Karpas-422 (cell line): ENCODE measurements around the gene FOXO6. TPM values are rescaled to one million over a fixed set of nuclear protein-coding genes. Genes with fewer than 3 reads are reported as not detected.

ENCODE experiments used
- DNase-seq: peaks from one replicate; pipeline ENCODE4 v3.0.0-alpha.2; 2015
- H2AFZ ChIP-seq: fragments of 200-600 bp; sonication (generic); 2 replicates; pipeline ENCODE4 v1.6.1; 2014; ENCODE audit warnings: antibody characterized with exemption, low read length, mixed read lengths
- H3K27ac ChIP-seq: fragments of 200-600 bp; sonication (generic); 2 replicates; pipeline ENCODE4 v1.5.1; 2014; ENCODE audit warnings: mild to moderate bottlenecking, low read length, moderate library complexity
- H3K27me3 ChIP-seq: fragments of 200-600 bp; sonication (generic); 2 replicates; pipeline ENCODE4 v1.6.1; 2014; ENCODE audit warnings: low read length, mixed read lengths
- H3K36me3 ChIP-seq: fragments of 200-600 bp; sonication (generic); 2 replicates; pipeline ENCODE4 v1.6.1; 2014; ENCODE audit warnings: low read length, mixed read lengths; ENCODE audit not compliant: insufficient read depth
- H3K4me1 ChIP-seq: fragments of 200-600 bp; sonication (generic); 2 replicates; pipeline ENCODE4 v1.6.1; 2014; ENCODE audit warnings: mild to moderate bottlenecking, low read length, mixed read lengths
- H3K4me2 ChIP-seq: fragments of 200-600 bp; sonication (generic); 2 replicates; pipeline ENCODE4 v1.6.1; 2014; ENCODE audit warnings: low read length, low read depth, mild to moderate bottlenecking; ENCODE audit not compliant: poor library complexity, severe bottlenecking
- H3K4me3 ChIP-seq: fragments of 200-600 bp; sonication (generic); 2 replicates; pipeline ENCODE4 v1.5.1; 2014; ENCODE audit warnings: mild to moderate bottlenecking, antibody characterized with exemption, low read length, mixed read lengths
- H3K79me2 ChIP-seq: fragments of 200-600 bp; sonication (generic); 2 replicates; pipeline ENCODE4 v1.6.1; 2014; ENCODE audit warnings: mild to moderate bottlenecking, low read length, mixed read lengths
- H3K9ac ChIP-seq: fragments of 200-600 bp; sonication (generic); 2 replicates; pipeline ENCODE4 v1.6.0; 2014; ENCODE audit warnings: low read length
- H3K9me2 ChIP-seq: fragments of 200-600 bp; sonication (generic), shearing (Covaris generic); replicated peaks from 2 replicates; pipeline ENCODE4 v1.6.0; 2014; ENCODE audit warnings: mild to moderate bottlenecking, low read length, moderate library complexity; ENCODE audit not compliant: insufficient read depth
- H3K9me3 ChIP-seq: fragments of 300-700, 200-600 bp; sonication (generic); 2 replicates; pipeline ENCODE4 v1.6.1; 2014; ENCODE audit warnings: low read length, mixed read lengths
- H4K20me1 ChIP-seq: fragments of 200-600 bp; sonication (generic); 2 replicates; pipeline ENCODE4 v1.6.1; 2014; ENCODE audit warnings: mild to moderate bottlenecking, antibody characterized with exemption, low read length, low read depth; ENCODE audit not compliant: insufficient read depth
- total RNA-seq: library from RNA; depleted of rRNA; stranded (reverse); fragments of >200 nt; shearing (Covaris generic); gene quantifications from 2 replicates; pipeline ENCODE4 v1.2.3, GENCODE V29; 2014; ENCODE audit warnings: low replicate concordance

FOXO6 gene
- total RNA-seq, 1 experiment from 2014 or later = not detected

- Histone ChIP-seq H2AFZ (no peak overlapping the region), H3K79me2 (no peaks in the 10 kb centered on the region), H3K9ac (no peak overlapping the region), H3K9me2 (no peaks in the 10 kb centered on the region), H3K27me3 (no peaks in the 10 kb centered on the region), H3K9me3 (no peaks in the 10 kb centered on the region), H3K27ac (no peak overlapping the region), H3K4me2 (no peak overlapping the region), H3K4me1 (peaks cover 22% of the 10 kb centered on the region), H3K36me3 (no peaks in the 10 kb centered on the region), H4K20me1 (no peaks in the 10 kb centered on the region), H3K4me3 (no peak overlapping the region)
- no peak for DNase-seq
Observed at GRCh38 chr1:41419584-41420295, 58.5 kb downstream of the FOXO6 start.

GRCh38 chr1:41420351-41420750, 59.1 kb downstream of the FOXO6 start:
- H3K9ac ChIP-seq = no peak overlapping the region
- peaks cover 17% of the 10 kb centered on the region for H3K4me1 ChIP-seq
- H3K9me3 ChIP-seq = no peaks in the 10 kb centered on the region
- no peak overlapping the region for H3K4me3 ChIP-seq
- H3K79me2 ChIP-seq = no peaks in the 10 kb centered on the region
- H3K27me3 ChIP-seq = no peaks in the 10 kb centered on the region
- no peak overlapping the region for H2AFZ ChIP-seq
- H3K36me3 ChIP-seq = no peaks in the 10 kb centered on the region
- H3K27ac ChIP-seq = no peak overlapping the region
- no peaks in the 10 kb centered on the region for H4K20me1 ChIP-seq
- no peaks in the 10 kb centered on the region for H3K9me2 ChIP-seq
- no peak overlapping the region for H3K4me2 ChIP-seq
- no peak for DNase-seq

- Histone ChIP-seq H3K4me3 (no peak overlapping the region), H3K79me2 (no peaks in the 10 kb centered on the region), H4K20me1 (no peaks in the 10 kb centered on the region)
Observed at GRCh38 chr1:41420860-41421259, 59.6 kb downstream of the FOXO6 start.

GRCh38 chr1:41422306-41422705, 61.1 kb downstream of the FOXO6 start:
- Histone ChIP-seq H3K9me2 (no peaks in the 10 kb centered on the region), H3K36me3 (no peaks in the 10 kb centered on the region), H3K4me3 (no peak overlapping the region), H3K9me3 (no peaks in the 10 kb centered on the region), H3K27ac (no peak overlapping the region), H3K27me3 (no peaks in the 10 kb centered on the region), H3K4me2 (no peak overlapping the region), H3K79me2 (no peaks in the 10 kb centered on the region), H2AFZ (no peak overlapping the region), H3K9ac (no peak overlapping the region), H3K4me1 (0 out of 2 replicates have a peak, but pooled peaks cover 3% of the 10 kb centered on the region), H4K20me1 (no peaks in the 10 kb centered on the region)
- DNase-seq = no peak

More at GRCh38 chr1:41420860-41421259, 59.6 kb downstream of the FOXO6 start:
- no peaks in the 10 kb centered on the region for H3K9me2 ChIP-seq
- H2AFZ ChIP-seq = no peak overlapping the region
- H3K9ac ChIP-seq = no peak overlapping the region
- DNase-seq = no peak
- H3K4me2 ChIP-seq = no peak overlapping the region
- H3K36me3 ChIP-seq = no peaks in the 10 kb centered on the region
- peaks cover 12% of the 10 kb centered on the region for H3K4me1 ChIP-seq
- H3K9me3 ChIP-seq = no peaks in the 10 kb centered on the region
- no peaks in the 10 kb centered on the region for H3K27me3 ChIP-seq
- H3K27ac ChIP-seq = no peak overlapping the region

- no peak for DNase-seq
- no peaks in the 10 kb centered on the region for H3K27me3 ChIP-seq
Observed at GRCh38 chr1:41423511-41424191, 62.4 kb downstream of the FOXO6 start.

GRCh38 chr1:41424581-41425118, 63.4 kb downstream of the FOXO6 start:
- no peaks in the 10 kb centered on the region for H3K9me2 ChIP-seq
- no peaks in the 10 kb centered on the region for H3K36me3 ChIP-seq
- no peak overlapping the region for H3K4me3 ChIP-seq
- H3K27me3 ChIP-seq = no peaks in the 10 kb centered on the region
- no peak overlapping the region for H2AFZ ChIP-seq
- no peaks in the 10 kb centered on the region for H4K20me1 ChIP-seq
- DNase-seq = no peak
- no peaks in the 10 kb centered on the region for H3K79me2 ChIP-seq
- no peak overlapping the region for H3K27ac ChIP-seq
- no peak overlapping the region for H3K9ac ChIP-seq
- H3K4me2 ChIP-seq = no peak overlapping the region
- H3K9me3 ChIP-seq = no peaks in the 10 kb centered on the region
- H3K4me1 ChIP-seq = no peaks in the 10 kb centered on the region

More at GRCh38 chr1:41423511-41424191, 62.4 kb downstream of the FOXO6 start:
- Histone ChIP-seq H2AFZ (no peak overlapping the region), H3K27ac (no peak overlapping the region), H3K36me3 (no peaks in the 10 kb centered on the region), H3K4me2 (no peak overlapping the region), H3K4me1 (no peaks in the 10 kb centered on the region), H3K4me3 (no peak overlapping the region), H3K9me3 (no peaks in the 10 kb centered on the region), H3K79me2 (no peaks in the 10 kb centered on the region), H4K20me1 (no peaks in the 10 kb centered on the region), H3K9ac (no peak overlapping the region), H3K9me2 (no peaks in the 10 kb centered on the region)

GRCh38 chr1:41425369-41425768, 64.1 kb downstream of the FOXO6 start:
- Histone ChIP-seq H2AFZ (no peak overlapping the region), H3K9me2 (no peaks in the 10 kb centered on the region), H3K36me3 (no peaks in the 10 kb centered on the region), H3K27ac (no peak overlapping the region), H3K27me3 (no peaks in the 10 kb centered on the region), H4K20me1 (no peaks in the 10 kb centered on the region), H3K79me2 (no peaks in the 10 kb centered on the region), H3K9ac (no peak overlapping the region), H3K9me3 (no peaks in the 10 kb centered on the region), H3K4me2 (no peak overlapping the region), H3K4me1 (no peaks in the 10 kb centered on the region), H3K4me3 (no peak overlapping the region)
- no peak for DNase-seq

GRCh38 chr1:41426201-41426890, 65.1 kb downstream of the FOXO6 start:
- no peaks in the 10 kb centered on the region for H3K27me3 ChIP-seq
- no peak overlapping the region for H3K27ac ChIP-seq
- H3K4me1 ChIP-seq = no peaks in the 10 kb centered on the region
- no peak overlapping the region for H2AFZ ChIP-seq
- H3K79me2 ChIP-seq = no peaks in the 10 kb centered on the region
- H3K4me2 ChIP-seq = no peak overlapping the region
- no peak overlapping the region for H3K4me3 ChIP-seq
- no peaks in the 10 kb centered on the region for H3K9me3 ChIP-seq
- H3K36me3 ChIP-seq = no peaks in the 10 kb centered on the region
- no peaks in the 10 kb centered on the region for H3K9me2 ChIP-seq
- no peak overlapping the region for H3K9ac ChIP-seq
- no peaks in the 10 kb centered on the region for H4K20me1 ChIP-seq
- no peak for DNase-seq
